ENCODE data around the gene BDNF. TPM values are rescaled to one million over a fixed set of nuclear protein-coding genes. Genes with fewer than 3 reads are reported as not detected.

Gene BDNF
- total RNA-seq, 4 donors from 2014 or later, result 0.14 to 0.64 TPM; not detected in 2

DNA sequence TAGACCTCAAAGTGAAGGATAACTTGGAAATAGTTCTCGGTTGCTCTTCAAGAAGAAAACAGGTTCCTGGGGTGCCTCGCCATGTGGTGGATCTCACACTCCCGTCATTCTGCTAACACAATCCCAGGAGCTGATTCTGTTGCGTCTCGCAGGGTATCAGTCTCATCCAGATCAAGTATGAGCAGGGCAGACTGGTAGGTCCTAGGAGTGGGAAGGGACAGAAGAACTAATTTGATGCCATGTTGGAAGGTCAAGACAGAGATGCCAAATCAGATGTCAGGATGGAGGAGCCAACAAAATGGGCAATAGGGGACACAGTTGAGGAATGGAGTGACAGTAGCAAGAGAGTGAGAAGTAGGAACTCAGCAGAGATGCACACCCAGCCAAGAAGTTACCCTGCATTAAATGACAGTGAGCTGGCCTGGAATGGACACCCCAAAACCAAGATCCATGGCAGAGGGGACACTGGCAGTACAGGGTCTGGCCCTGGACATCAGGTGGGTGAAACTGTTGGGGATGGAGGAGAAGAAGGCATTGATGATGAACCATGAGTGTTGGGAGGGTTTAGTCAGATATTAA, 76.2 kb downstream of the BDNF start:
- H3K36me3 ChIP-seq, result no peaks in the 10 kb centered on the region
- 50 to 79% methylated on average over 2 to 5 of the region's 5 CpGs for WGBS, 2 donors (ENCODE audit: low coverage in 1 of 2)
- intact Hi-C loops (cut with DNase I; ENCODE audit: low total_unique reads), result no loop called here
- H3K4me1 ChIP-seq, result no peaks in the 10 kb centered on the region
- DNase-seq, result no peak
- no peak overlapping the region for H3K27ac ChIP-seq
- H3K27me3 ChIP-seq, result no peaks in the 10 kb centered on the region
- in situ Hi-C loops (cut with MboI; ENCODE audit: low pct_ligation_motif_present in 1 of 4, low pct_unique_long_range_greater_than_20kb in 1 of 4, low sequenced_read_pairs in 3 of 4), result loop anchor here in 1 of 4 donors (25.0 kb wide), 1 partner anchor 88 kb away; the partner anchor contains the start of gene BDNF
- H3K9me3 ChIP-seq, result no peaks in the 10 kb centered on the region
- no peak overlapping the region for H3K4me3 ChIP-seq
- TF ChIP-seq, protein P1, sequence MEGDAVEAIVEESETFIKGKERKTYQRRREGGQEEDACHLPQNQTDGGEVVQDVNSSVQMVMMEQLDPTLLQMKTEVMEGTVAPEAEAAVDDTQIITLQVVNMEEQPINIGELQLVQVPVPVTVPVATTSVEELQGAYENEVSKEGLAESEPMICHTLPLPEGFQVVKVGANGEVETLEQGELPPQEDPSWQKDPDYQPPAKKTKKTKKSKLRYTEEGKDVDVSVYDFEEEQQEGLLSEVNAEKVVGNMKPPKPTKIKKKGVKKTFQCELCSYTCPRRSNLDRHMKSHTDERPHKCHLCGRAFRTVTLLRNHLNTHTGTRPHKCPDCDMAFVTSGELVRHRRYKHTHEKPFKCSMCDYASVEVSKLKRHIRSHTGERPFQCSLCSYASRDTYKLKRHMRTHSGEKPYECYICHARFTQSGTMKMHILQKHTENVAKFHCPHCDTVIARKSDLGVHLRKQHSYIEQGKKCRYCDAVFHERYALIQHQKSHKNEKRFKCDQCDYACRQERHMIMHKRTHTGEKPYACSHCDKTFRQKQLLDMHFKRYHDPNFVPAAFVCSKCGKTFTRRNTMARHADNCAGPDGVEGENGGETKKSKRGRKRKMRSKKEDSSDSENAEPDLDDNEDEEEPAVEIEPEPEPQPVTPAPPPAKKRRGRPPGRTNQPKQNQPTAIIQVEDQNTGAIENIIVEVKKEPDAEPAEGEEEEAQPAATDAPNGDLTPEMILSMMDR (IDR thresholded peaks at IDR 0.05), result no peak
- TF ChIP-seq POLR2A (IDR thresholded peaks at IDR 0.05) (no peak), POLR2AphosphoS5 (IDR thresholded peaks at IDR 0.05) (no peak), EP300 (IDR thresholded peaks at IDR 0.05; ENCODE audit: low read depth) (no peak)

DNA sequence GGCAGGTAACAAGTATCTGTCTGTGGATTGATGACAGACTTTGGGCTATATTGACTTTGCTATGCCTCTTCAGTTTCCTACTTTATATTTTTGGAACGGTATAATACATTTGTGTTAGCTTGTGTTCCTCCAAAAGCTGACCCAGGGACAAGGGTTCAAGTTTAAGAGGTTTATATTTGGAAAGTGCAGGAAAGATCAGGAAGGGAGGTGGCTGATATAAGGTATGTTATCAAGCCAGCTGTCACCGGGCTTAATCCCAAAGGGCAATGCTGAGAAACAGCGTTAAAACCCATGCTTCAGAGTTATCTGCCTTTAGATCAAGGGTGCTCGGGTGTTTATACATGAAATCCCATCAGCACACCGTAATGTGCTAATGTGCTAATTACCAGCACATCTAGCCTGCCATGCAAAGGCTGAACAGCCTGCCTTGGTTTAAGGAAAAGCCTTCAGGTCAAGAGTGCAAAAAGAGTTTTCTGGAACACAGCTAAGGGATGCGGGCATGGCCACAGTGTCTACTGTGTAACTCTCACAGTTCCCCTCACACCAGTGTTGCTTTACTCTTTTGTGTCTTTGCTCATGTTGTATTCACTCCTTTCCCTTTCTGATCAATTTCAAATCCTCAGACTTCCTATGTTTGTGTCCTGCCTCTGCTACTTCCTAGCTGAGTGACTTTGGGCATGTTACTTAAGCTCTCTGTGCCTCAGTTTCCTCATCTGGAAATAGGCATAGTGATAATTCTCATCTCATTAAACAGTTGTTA, 77.5 kb downstream of the BDNF start:
- WGBS, 2 donors (ENCODE audit: low coverage in 1 of 2), result 59 to 78% methylated on average over 4 to 6 of the region's 6 CpGs
- TF ChIP-seq POLR2A (IDR thresholded peaks at IDR 0.05) (no peak), POLR2AphosphoS5 (IDR thresholded peaks at IDR 0.05) (no peak), EP300 (IDR thresholded peaks at IDR 0.05; ENCODE audit: low read depth) (no peak)
- TF ChIP-seq, protein P1 (IDR thresholded peaks at IDR 0.05), result no peak
- H3K4me1 ChIP-seq, result no peaks in the 10 kb centered on the region

DNA sequence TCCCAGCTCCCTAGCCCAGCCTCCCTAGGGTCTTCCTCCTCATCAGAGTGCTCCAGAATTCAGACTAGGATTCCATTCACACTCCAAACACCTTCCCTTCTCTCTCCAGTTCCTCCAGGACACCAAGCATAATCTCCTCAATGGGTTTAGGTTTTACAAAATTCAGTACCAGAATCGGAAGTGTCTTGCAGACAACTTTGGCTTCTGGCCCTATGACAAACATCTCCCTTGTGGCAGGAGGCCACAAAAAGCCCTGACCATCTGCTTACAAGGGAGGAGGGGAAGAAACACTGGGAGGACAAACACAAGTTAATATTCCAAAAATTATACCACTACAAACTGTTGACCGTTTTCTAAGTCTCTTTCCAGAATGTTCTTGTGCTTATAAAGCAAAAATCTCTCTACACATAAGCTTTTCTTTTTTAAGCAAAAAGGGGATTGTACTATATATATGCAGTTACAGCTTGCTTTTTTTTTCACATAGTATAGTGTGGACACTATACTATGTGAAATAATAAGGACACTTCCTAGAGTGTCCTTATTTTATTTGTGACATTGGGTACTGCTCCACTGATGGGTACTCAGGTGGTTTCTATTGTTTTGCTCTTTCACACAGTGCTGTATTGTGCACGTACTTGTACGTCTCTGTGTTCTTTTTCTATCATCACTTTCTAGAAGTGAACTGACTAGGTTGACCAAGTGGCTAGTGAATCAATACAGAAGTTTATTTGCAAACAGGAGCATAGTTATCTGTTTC, 78.7 kb downstream of the BDNF start:
- WGBS, 2 donors (ENCODE audit: low coverage in 1 of 2), result 71 to 75% methylated on average over 4 of the region's 4 CpGs
- in situ Hi-C loops (cut with MboI; ENCODE audit: low pct_ligation_motif_present in 1 of 4, low pct_unique_long_range_greater_than_20kb in 1 of 4, low sequenced_read_pairs in 3 of 4), result loop anchor here in 1 of 4 donors (25.0 kb wide), 1 partner anchor 91 kb away; the partner anchor contains the start of gene BDNF
- intact Hi-C loops (cut with DNase I; ENCODE audit: low total_unique reads), result no loop called here
- H3K36me3 ChIP-seq, result no peaks in the 10 kb centered on the region
- H3K4me3 ChIP-seq, result no peak overlapping the region
- no peak overlapping the region for H3K27ac ChIP-seq
- no peak for DNase-seq
- TF ChIP-seq POLR2A (IDR thresholded peaks at IDR 0.05) (no peak), EP300 (IDR thresholded peaks at IDR 0.05; ENCODE audit: low read depth) (no peak), POLR2AphosphoS5 (IDR thresholded peaks at IDR 0.05) (no peak)
- TF ChIP-seq, protein P1 (IDR thresholded peaks at IDR 0.05), result no peak
- no peaks in the 10 kb centered on the region for H3K4me1 ChIP-seq
- H3K27me3 ChIP-seq, result no peaks in the 10 kb centered on the region
- H3K9me3 ChIP-seq, result no peaks in the 10 kb centered on the region

More for the DNA sequence above, 77.5 kb downstream of the BDNF start:
- intact Hi-C loops (cut with DNase I; ENCODE audit: low total_unique reads) (no loop called here), in situ Hi-C loops (cut with MboI; ENCODE audit: low pct_ligation_motif_present in 1 of 4, low pct_unique_long_range_greater_than_20kb in 1 of 4, low sequenced_read_pairs in 3 of 4) (loop anchor here in 1 of 4 donors (25.0 kb wide), 1 partner anchor 90 kb away; the partner anchor contains the start of gene BDNF)
- Histone ChIP-seq H3K27ac (no peak overlapping the region), H3K27me3 (no peaks in the 10 kb centered on the region), H3K9me3 (no peaks in the 10 kb centered on the region), H3K36me3 (no peaks in the 10 kb centered on the region), H3K4me3 (no peak overlapping the region)
- DNase-seq, result no peak
